ENCODE results near the gene ARHGEF28. TPM values are rescaled to one million over a fixed set of nuclear protein-coding genes. Genes with fewer than 3 reads are reported as not detected.

The ARHGEF28 gene
- total RNA-seq, 4 donors from 2014 or later = 12.7 to 31.2 (median 19.2) TPM

- intact Hi-C loops (cut with DNase I) = no loop called here
- Histone ChIP-seq H3K27ac (replicated peaks in 1 of 4) (no peak overlapping the region), H3K27me3 (no peaks in the 10 kb centered on the region), H3K4me3 (no peak overlapping the region), H3K9me3 (no peaks in the 10 kb centered on the region), H3K4me1 (peaks cover 0 to 6% (median 0%) of the 10 kb centered on the region in 4 donors), H3K36me3 (peaks cover 0 to 16% (median 6%) of the 10 kb centered on the region in 4 donors)
- no peak for DNase-seq (ENCODE audit: extremely low spot score)
- TF ChIP-seq POLR2A (IDR thresholded peaks at IDR 0.05; ENCODE audit: low read depth) = no peak
- TF ChIP-seq CTCF (IDR thresholded peaks at IDR 0.05) = no peak
- no peak for TF ChIP-seq POLR2AphosphoS5 (IDR thresholded peaks at IDR 0.05)
- no peak for TF ChIP-seq EP300 (IDR thresholded peaks at IDR 0.05)
- WGBS = 74% methylated on average over 5 of the region's 5 CpGs
These were observed 233.7 kb downstream of the ARHGEF28 start for GRCh38 chr5:73859696-73860095.

GRCh38 chr5:73861313-73861988 is 235.5 kb downstream of the ARHGEF28 start:
- TF ChIP-seq POLR2AphosphoS5 (IDR thresholded peaks at IDR 0.05) (no peak), EP300 (IDR thresholded peaks at IDR 0.05) (no peak), POLR2A (IDR thresholded peaks at IDR 0.05; ENCODE audit: low read depth) (no peak), CTCF (IDR thresholded peaks at IDR 0.05) (no peak)
- 92% methylated on average over 4 of the region's 4 CpGs for WGBS
- no peak for DNase-seq (ENCODE audit: extremely low spot score)
- no peaks in the 10 kb centered on the region for H3K9me3 ChIP-seq
- peaks cover 0 to 16% (median 6%) of the 10 kb centered on the region in 4 donors for H3K36me3 ChIP-seq
- H3K27me3 ChIP-seq = no peaks in the 10 kb centered on the region
- H3K4me3 ChIP-seq = no peak overlapping the region
- intact Hi-C loops (cut with DNase I) = no loop called here
- no peak overlapping the region for H3K27ac ChIP-seq (replicated peaks in 1 of 4)
- H3K4me1 ChIP-seq = peaks cover 0 to 6% (median 0%) of the 10 kb centered on the region in 4 donors

- no peak for TF ChIP-seq POLR2A (IDR thresholded peaks at IDR 0.05; ENCODE audit: low read depth)
- no peak for TF ChIP-seq CTCF (IDR thresholded peaks at IDR 0.05)
- no peak for TF ChIP-seq EP300 (IDR thresholded peaks at IDR 0.05)
- no peak for TF ChIP-seq POLR2AphosphoS5 (IDR thresholded peaks at IDR 0.05)
- H3K9me3 ChIP-seq = no peaks in the 10 kb centered on the region
- intact Hi-C loops (cut with DNase I) = no loop called here
- H3K4me1 ChIP-seq = no peaks in the 10 kb centered on the region
- no peak overlapping the region for H3K4me3 ChIP-seq
- H3K36me3 ChIP-seq = peaks cover 0 to 16% (median 6%) of the 10 kb centered on the region in 4 donors
- H3K27ac ChIP-seq (replicated peaks in 1 of 4) = no peak overlapping the region
- H3K27me3 ChIP-seq = no peaks in the 10 kb centered on the region
- no peak for DNase-seq (ENCODE audit: extremely low spot score)
These were observed 236.8 kb downstream of the ARHGEF28 start for GRCh38 chr5:73862796-73863195.

GRCh38 chr5:73863876-73864275 is 237.9 kb downstream of the ARHGEF28 start:
- H3K4me1 ChIP-seq = no peaks in the 10 kb centered on the region
- DNase-seq (ENCODE audit: extremely low spot score) = no peak
- no peaks in the 10 kb centered on the region for H3K27me3 ChIP-seq
- H3K4me3 ChIP-seq = no peak overlapping the region
- TF ChIP-seq EP300 (IDR thresholded peaks at IDR 0.05) = no peak
- TF ChIP-seq CTCF (IDR thresholded peaks at IDR 0.05) = no peak
- TF ChIP-seq POLR2A (IDR thresholded peaks at IDR 0.05; ENCODE audit: low read depth) = no peak
- no peak for TF ChIP-seq POLR2AphosphoS5 (IDR thresholded peaks at IDR 0.05)
- intact Hi-C loops (cut with DNase I) = no loop called here
- WGBS = 94% methylated on average over 3 of the region's 3 CpGs
- H3K27ac ChIP-seq (replicated peaks in 1 of 4) = no peak overlapping the region
- peaks cover 0 to 9% (median 2%) of the 10 kb centered on the region in 4 donors for H3K36me3 ChIP-seq
- H3K9me3 ChIP-seq = no peaks in the 10 kb centered on the region

GRCh38 chr5:73865315-73865714 is 239.3 kb downstream of the ARHGEF28 start:
- DNase-seq (ENCODE audit: extremely low spot score) = no peak
- Histone ChIP-seq H3K9me3 (no peaks in the 10 kb centered on the region), H3K4me1 (no peaks in the 10 kb centered on the region), H3K27ac (replicated peaks in 1 of 4) (no peak overlapping the region), H3K27me3 (no peaks in the 10 kb centered on the region), H3K4me3 (no peak overlapping the region), H3K36me3 (peaks cover 0 to 8% (median 4%) of the 10 kb centered on the region in 4 donors)
- intact Hi-C loops (cut with DNase I) = no loop called here
- TF ChIP-seq EP300 (IDR thresholded peaks at IDR 0.05) (no peak), POLR2A (IDR thresholded peaks at IDR 0.05; ENCODE audit: low read depth) (no peak), CTCF (IDR thresholded peaks at IDR 0.05) (no peak), POLR2AphosphoS5 (IDR thresholded peaks at IDR 0.05) (no peak)
- 100% methylated on average over 1 of the region's 1 CpG for WGBS
